Lower lobe of right lung (tissue), 2 donors: ENCODE results near the gene TMEM156. TPM values are rescaled to one million over a fixed set of nuclear protein-coding genes. Genes with fewer than 3 reads are reported as not detected.

ENCODE experiments used
- ATAC-seq, 2 donors: fragments of 200-7000 bp; cut with Tn5 transposase; one replicate each; pipeline ENCODE4 v1.9.1; 2020 to 2022; ENCODE audit warnings: mild to moderate bottlenecking in 2 of 2, moderate library complexity in 2 of 2
- DNase-seq: peaks from one replicate; pipeline ENCODE4 v3.0.0-alpha.2; 2020
- H3K27ac ChIP-seq: fragments of 200-600 bp; one replicate; pipeline ENCODE4 v1.8.0; 2022
- H3K27me3 ChIP-seq: fragments of 200-600 bp; one replicate; pipeline ENCODE4 v1.8.0; 2022; ENCODE audit warnings: low read depth
- H3K36me3 ChIP-seq: fragments of 200-600 bp; one replicate; pipeline ENCODE4 v1.8.0; 2022; ENCODE audit warnings: mild to moderate bottlenecking
- H3K4me1 ChIP-seq: fragments of 200-600 bp; one replicate; pipeline ENCODE4 v1.8.0; 2022
- H3K4me3 ChIP-seq: fragments of 200-600 bp; one replicate; pipeline ENCODE4 v1.8.0; 2022; ENCODE audit warnings: mild to moderate bottlenecking
- H3K9me3 ChIP-seq: fragments of 200-600 bp; one replicate; pipeline ENCODE4 v1.8.0; 2022
- CTCF ChIP-seq: fragments of 200-600 bp; IDR thresholded peaks from one replicate; pipeline ENCODE4 v1.8.0; 2022; ENCODE audit warnings: antibody characterized with exemption, mild to moderate bottlenecking
- intact Hi-C: fragments of 100-400 bp; cut with DNase I; formaldehyde crosslinking; loops from one replicate; pipeline ENCODE4 v1.11.0; 2022
- total RNA-seq: library from RNA; stranded (reverse); fragmentation: NEBNext Ultra II Directional; extraction: Animal tissue kit (Norgen Biotek cat#: 25700); gene quantifications from one replicate; pipeline ENCODE4 v1.2.1, GENCODE V29; 2021
- donor health status: DM: no; HTN: yes; CAD: no; lungs with severe emphysema.

TMEM156 gene
- total RNA-seq, 1 donor from 2014 or later: 0.62 TPM

- Histone ChIP-seq H3K27me3 (no peaks in the 10 kb centered on the region), H3K36me3 (no peaks in the 10 kb centered on the region), H3K4me3 (no peak overlapping the region), H3K4me1 (peaks cover 5% of the 10 kb centered on the region), H3K27ac (no peak overlapping the region), H3K9me3 (no peaks in the 10 kb centered on the region)
- intact Hi-C loops: no loop called here
- no peak for TF ChIP-seq CTCF
- ATAC-seq: no peak
- DNase-seq: no peak
Measured at GRCh38 chr4:39056023-39056422, 23.8 kb upstream of the TMEM156 start.

GRCh38 chr4:39054497-39054896, 22.3 kb upstream of the TMEM156 start:
- Histone ChIP-seq H3K27ac (no peak overlapping the region), H3K27me3 (no peaks in the 10 kb centered on the region), H3K4me3 (no peak overlapping the region), H3K9me3 (no peaks in the 10 kb centered on the region), H3K36me3 (no peaks in the 10 kb centered on the region), H3K4me1 (peaks cover 5% of the 10 kb centered on the region)
- no peak for TF ChIP-seq CTCF
- intact Hi-C loops: no loop called here
- no peak for DNase-seq
- no peak for ATAC-seq

- H3K27ac ChIP-seq: no peak overlapping the region
- peaks cover 8% of the 10 kb centered on the region for H3K4me1 ChIP-seq
- ATAC-seq: no peak
- no peak for DNase-seq
- TF ChIP-seq CTCF: no peak
- no peaks in the 10 kb centered on the region for H3K9me3 ChIP-seq
- H3K36me3 ChIP-seq: no peaks in the 10 kb centered on the region
- H3K4me3 ChIP-seq: no peak overlapping the region
- H3K27me3 ChIP-seq: no peaks in the 10 kb centered on the region
- intact Hi-C loops: no loop called here
Measured at GRCh38 chr4:39053983-39054382, 21.8 kb upstream of the TMEM156 start.

GRCh38 chr4:39051492-39051891, 19.3 kb upstream of the TMEM156 start:
- DNase-seq: no peak
- no peaks in the 10 kb centered on the region for H3K36me3 ChIP-seq
- no peak overlapping the region for H3K4me3 ChIP-seq
- no peaks in the 10 kb centered on the region for H3K9me3 ChIP-seq
- ATAC-seq: no peak
- peaks cover 26% of the 10 kb centered on the region for H3K4me1 ChIP-seq
- no peak overlapping the region for H3K27ac ChIP-seq
- intact Hi-C loops: no loop called here
- H3K27me3 ChIP-seq: no peaks in the 10 kb centered on the region
- TF ChIP-seq CTCF: no peak

GRCh38 chr4:39050590-39050989, 18.4 kb upstream of the TMEM156 start:
- no peak for DNase-seq
- intact Hi-C loops: no loop called here
- no peak overlapping the region for H3K4me3 ChIP-seq

More at GRCh38 chr4:39050590-39050989, 18.4 kb upstream of the TMEM156 start:
- no peak for ATAC-seq
- no peaks in the 10 kb centered on the region for H3K9me3 ChIP-seq
- peaks cover 35% of the 10 kb centered on the region for H3K4me1 ChIP-seq
- no peak overlapping the region for H3K27ac ChIP-seq
- no peaks in the 10 kb centered on the region for H3K36me3 ChIP-seq
- no peaks in the 10 kb centered on the region for H3K27me3 ChIP-seq
- TF ChIP-seq CTCF: no peak
